Measurements from ENCODE around the gene ELFN2.
"Not testable (repeated sequence)": the region's sequence is repeated elsewhere in the genome, so short reads cannot be mapped to it uniquely, and the experiment has no call there.

Gene ELFN2

GRCh38 chr22:37331856-37332536 is 95.3 kb downstream of the ELFN2 start:
- DNase-seq: no peak

- DNase-seq: no peak
Measured at GRCh38 chr22:37331034-37331428, 96.2 kb downstream of the ELFN2 start.

- DNase-seq: no peak
Measured at GRCh38 chr22:37330200-37331033, 96.9 kb downstream of the ELFN2 start.

- no peak for DNase-seq
Measured at GRCh38 chr22:37329238-37330140, 97.8 kb downstream of the ELFN2 start.

GRCh38 chr22:37328538-37329237 is 98.6 kb downstream of the ELFN2 start:
- DNase-seq: not testable (repeated sequence)

GRCh38 chr22:37328017-37328416 is 99.3 kb downstream of the ELFN2 start:
- DNase-seq: no peak

GRCh38 chr22:37326726-37327125 is 100.6 kb downstream of the ELFN2 start:
- no peak for DNase-seq

GRCh38 chr22:37325039-37325395 is 102.3 kb downstream of the ELFN2 start:
- DNase-seq: no peak

GRCh38 chr22:37324340-37325038 is 102.8 kb downstream of the ELFN2 start:
- DNase-seq: no peak

- DNase-seq: no peak
Measured at GRCh38 chr22:37320726-37321677, 106.3 kb downstream of the ELFN2 start.

GRCh38 chr22:37319469-37319868 is 107.8 kb downstream of the ELFN2 start:
- DNase-seq: no peak

GRCh38 chr22:37318364-37319109 is 108.7 kb downstream of the ELFN2 start:
- DNase-seq: no peak

Data from DMS 273 treated with DMSO at 0.1 percent for 48 hours (cell line).